Right lobe of liver (tissue), 6 donors: ENCODE measurements around the gene ADPRHL1. TPM values are rescaled to one million over a fixed set of nuclear protein-coding genes. Genes with fewer than 3 reads are reported as not detected.

Source experiments
- ATAC-seq, 4 donors: fragments of 200-7000 bp; cut with Tn5 transposase; one replicate each; pipeline ENCODE4 v1.9.1; 2020; ENCODE audit warnings: mild to moderate bottlenecking in 4 of 4, moderate library complexity in 4 of 4
- DNase-seq, 3 donors: peaks; one replicate each; pipeline ENCODE4 v3.0.0-alpha.2; 2020
- H3K27ac ChIP-seq, 3 donors: fragments of 200-600 bp; one replicate each; pipeline ENCODE4 v1.8.0; 2022
- H3K27me3 ChIP-seq, 2 donors: fragments of 200-600 bp; one replicate each; pipeline ENCODE4 v1.8.0; 2022
- H3K36me3 ChIP-seq, 4 donors: fragments of 200-600 bp; sonication (generic) in 1 of 4; one replicate each; pipeline versions ENCODE4 v1.5.1 to v1.8.0; 2017 to 2022; ENCODE audit warnings: control low read depth in 1 of 4
- H3K4me1 ChIP-seq, 4 donors: fragments of 200-600 bp; sonication (generic) in 1 of 4; one replicate each; pipeline versions ENCODE4 v1.5.1 to v1.8.0; 2017 to 2022; ENCODE audit warnings: control low read depth in 1 of 4
- H3K4me3 ChIP-seq, 3 donors: fragments of 200-600 bp; one replicate each; pipeline ENCODE4 v1.8.0; 2022
- H3K9me3 ChIP-seq, 4 donors: fragments of 200-600 bp; sonication (generic) in 1 of 4; one replicate each; pipeline versions ENCODE4 v1.5.1 to v1.8.0; 2017 to 2022; ENCODE audit warnings: control low read depth in 1 of 4
- CTCF ChIP-seq, 4 donors: fragments of 200-600 bp in 3 of 4; fragments of 450-650 bp in 1 of 4; IDR thresholded peaks; one replicate each; pipeline versions ENCODE4 v1.5.1 to v1.8.0; 2016 to 2022; ENCODE audit warnings: antibody characterized with exemption in 4 of 4, mild to moderate bottlenecking in 2 of 4
- POLR2A ChIP-seq: fragments of 450-650 bp; IDR thresholded peaks from one replicate; pipeline ENCODE4 v1.6.1; 2017; ENCODE audit warnings: antibody characterized with exemption, mild to moderate bottlenecking
- WGBS: methylation state at CpG from one replicate; pipeline ENCODE4 v1.1.6; 2018; ENCODE audit warnings: low coverage, low lambda C conversion rate; ENCODE audit not compliant: insufficient coverage; ENCODE audit errors: missing lambda C conversion rate; 5-methylcytosine and 5-hydroxymethylcytosine counted together
- intact Hi-C, 2 donors: fragments of 100-400 bp; cut with DNase I; formaldehyde crosslinking; loops; one replicate each; pipeline versions ENCODE4 v1.11.2 to v1.14.1; 2022
- total RNA-seq, 6 experiments: library from RNA; depleted of rRNA in 2 of 6; stranded (reverse); fragments of >200 nt in 2 of 6; fragmentation: NEBNext Ultra II Directional in 3 of 6; extraction: Animal tissue kit (Norgen Biotek cat#: 25700) in 3 of 6; gene quantifications; one replicate each; pipeline versions ENCODE4 v1.1.0 to v1.2.4, GENCODE V29; 2016 to 2023
- donor health status: DM: no; HTN: yes; CAD: no.
- donor health status: DM: no; HTN: no; CAD: no.
- donor health status: DM: no; HTN: no; CAD: no.
- donor health status: DM: no; HTN: yes; CAD: no.
- donor health status: DM: no; HTN: yes; CAD: no.

ADPRHL1 gene
- total RNA-seq, 6 experiments from 2014 or later: 0.37 to 1.7 (median 1.1) TPM

GRCh38 chr13:113449693-113450347, 3.5 kb downstream of the ADPRHL1 start:
- no peak for DNase-seq
- intact Hi-C loops: no loop called here

GRCh38 chr13:113448885-113449692, 4.2 kb downstream of the ADPRHL1 start:
- no peak overlapping the region for H3K4me3 ChIP-seq
- DNase-seq (no peak), ATAC-seq (peak; percentile 59 to 85 (median 70))
- no peaks in the 10 kb centered on the region for H3K27me3 ChIP-seq
- WGBS: no CpG with 5 or more reads among the region's 29 CpGs
- H3K36me3 ChIP-seq: no peaks in the 10 kb centered on the region
- no peak overlapping the region for H3K27ac ChIP-seq
- intact Hi-C loops: no loop called here
- no peaks in the 10 kb centered on the region for H3K9me3 ChIP-seq
- TF ChIP-seq POLR2A (no peak), CTCF (IDR thresholded peaks at IDR 0.05) (no peak)
- no peaks in the 10 kb centered on the region for H3K4me1 ChIP-seq

More at GRCh38 chr13:113449693-113450347, 3.5 kb downstream of the ADPRHL1 start:
- Histone ChIP-seq H3K36me3 (no peaks in the 10 kb centered on the region), H3K4me1 (no peaks in the 10 kb centered on the region), H3K27me3 (no peaks in the 10 kb centered on the region), H3K4me3 (no peak overlapping the region), H3K27ac (no peak overlapping the region), H3K9me3 (no peaks in the 10 kb centered on the region)
- no peak for ATAC-seq
- TF ChIP-seq POLR2A (no peak), CTCF (IDR thresholded peaks at IDR 0.05) (no peak)
- WGBS: 81% methylated on average over 11 of the region's 13 CpGs

- intact Hi-C loops: no loop called here
- no peak overlapping the region for H3K27ac ChIP-seq
- H3K27me3 ChIP-seq: no peaks in the 10 kb centered on the region
- no peaks in the 10 kb centered on the region for H3K36me3 ChIP-seq
- no peak overlapping the region for H3K4me3 ChIP-seq
- H3K4me1 ChIP-seq: no peaks in the 10 kb centered on the region
- H3K9me3 ChIP-seq: no peaks in the 10 kb centered on the region
- TF ChIP-seq CTCF (IDR thresholded peaks at IDR 0.05): no peak
- TF ChIP-seq POLR2A: no peak
- 30% methylated on average over 2 of the region's 6 CpGs for WGBS
- ATAC-seq: peak; percentile 51 to 72 (median 58)
- no peak for DNase-seq
Measured at GRCh38 chr13:113448545-113448884, 4.8 kb downstream of the ADPRHL1 start.

- Histone ChIP-seq H3K27me3 (no peaks in the 10 kb centered on the region), H3K9me3 (no peaks in the 10 kb centered on the region), H3K36me3 (no peaks in the 10 kb centered on the region), H3K4me3 (no peak overlapping the region), H3K27ac (no peak overlapping the region), H3K4me1 (no peaks in the 10 kb centered on the region)
- WGBS: 67% methylated on average over 1 of the region's 6 CpGs
- TF ChIP-seq POLR2A: no peak
- TF ChIP-seq CTCF (IDR thresholded peaks at IDR 0.05): no peak
- no peak for ATAC-seq
- no peak for DNase-seq
- intact Hi-C loops: no loop called here
Measured at GRCh38 chr13:113447596-113447995, 5.7 kb downstream of the ADPRHL1 start.
